Measurements from ENCODE around the gene RPL13A.

Gene RPL13A

GRCh38 chr19:49489601-49490167 lies 2.3 kb downstream of the RPL13A start:
- Histone ChIP-seq H3K9me3 (ENCODE audit: control insufficient read depth, insufficient read depth, low read length) (no peaks in the 10 kb centered on the region), H3K4me3 (ENCODE audit: low read depth, low read length) (peak overlapping the region; percentile 100), H3K9ac (ENCODE audit: low read depth, low read length) (peak overlapping the region; percentile 100), H3K4me1 (ENCODE audit: control insufficient read depth, insufficient read depth, low read length) (peaks cover 3% of the 10 kb centered on the region), H3K36me3 (ENCODE audit: control insufficient read depth, insufficient read depth, low read length) (peaks cover 45% of the 10 kb centered on the region), H3K27me3 (ENCODE audit: control insufficient read depth, insufficient read depth, low read length) (no peaks in the 10 kb centered on the region)

GRCh38 chr19:49490287-49491029 lies 3.0 kb downstream of the RPL13A start:
- Histone ChIP-seq H3K4me3 (ENCODE audit: low read depth, low read length) (peak overlapping the region; percentile 16), H3K9ac (ENCODE audit: low read depth, low read length) (peak overlapping the region; percentile 49), H3K36me3 (ENCODE audit: control insufficient read depth, insufficient read depth, low read length) (peaks cover 45% of the 10 kb centered on the region)

GRCh38 chr19:49491030-49491803 lies 3.8 kb downstream of the RPL13A start:
- Histone ChIP-seq H3K4me3 (ENCODE audit: low read depth, low read length) (no peak overlapping the region), H3K9me3 (ENCODE audit: control insufficient read depth, insufficient read depth, low read length) (no peaks in the 10 kb centered on the region), H3K9ac (ENCODE audit: low read depth, low read length) (no peak overlapping the region), H3K27me3 (ENCODE audit: control insufficient read depth, insufficient read depth, low read length) (no peaks in the 10 kb centered on the region), H3K4me1 (ENCODE audit: control insufficient read depth, insufficient read depth, low read length) (peaks cover 5% of the 10 kb centered on the region), H3K36me3 (ENCODE audit: control insufficient read depth, insufficient read depth, low read length) (peaks cover 45% of the 10 kb centered on the region)

More at GRCh38 chr19:49490287-49491029, 3.0 kb downstream of the RPL13A start:
- Histone ChIP-seq H3K27me3 (ENCODE audit: control insufficient read depth, insufficient read depth, low read length) (no peaks in the 10 kb centered on the region), H3K9me3 (ENCODE audit: control insufficient read depth, insufficient read depth, low read length) (no peaks in the 10 kb centered on the region), H3K4me1 (ENCODE audit: control insufficient read depth, insufficient read depth, low read length) (peaks cover 5% of the 10 kb centered on the region)

- H3K4me3 ChIP-seq (ENCODE audit: low read depth, low read length), result no peak overlapping the region
- H3K4me1 ChIP-seq (ENCODE audit: control insufficient read depth, insufficient read depth, low read length), result peaks cover 5% of the 10 kb centered on the region
- H3K36me3 ChIP-seq (ENCODE audit: control insufficient read depth, insufficient read depth, low read length), result peaks cover 46% of the 10 kb centered on the region
- no peak overlapping the region for H3K9ac ChIP-seq (ENCODE audit: low read depth, low read length)
- H3K9me3 ChIP-seq (ENCODE audit: control insufficient read depth, insufficient read depth, low read length), result no peaks in the 10 kb centered on the region
- H3K27me3 ChIP-seq (ENCODE audit: control insufficient read depth, insufficient read depth, low read length), result no peaks in the 10 kb centered on the region
These were observed 4.6 kb downstream of the RPL13A start for GRCh38 chr19:49491804-49492572.

DNA sequence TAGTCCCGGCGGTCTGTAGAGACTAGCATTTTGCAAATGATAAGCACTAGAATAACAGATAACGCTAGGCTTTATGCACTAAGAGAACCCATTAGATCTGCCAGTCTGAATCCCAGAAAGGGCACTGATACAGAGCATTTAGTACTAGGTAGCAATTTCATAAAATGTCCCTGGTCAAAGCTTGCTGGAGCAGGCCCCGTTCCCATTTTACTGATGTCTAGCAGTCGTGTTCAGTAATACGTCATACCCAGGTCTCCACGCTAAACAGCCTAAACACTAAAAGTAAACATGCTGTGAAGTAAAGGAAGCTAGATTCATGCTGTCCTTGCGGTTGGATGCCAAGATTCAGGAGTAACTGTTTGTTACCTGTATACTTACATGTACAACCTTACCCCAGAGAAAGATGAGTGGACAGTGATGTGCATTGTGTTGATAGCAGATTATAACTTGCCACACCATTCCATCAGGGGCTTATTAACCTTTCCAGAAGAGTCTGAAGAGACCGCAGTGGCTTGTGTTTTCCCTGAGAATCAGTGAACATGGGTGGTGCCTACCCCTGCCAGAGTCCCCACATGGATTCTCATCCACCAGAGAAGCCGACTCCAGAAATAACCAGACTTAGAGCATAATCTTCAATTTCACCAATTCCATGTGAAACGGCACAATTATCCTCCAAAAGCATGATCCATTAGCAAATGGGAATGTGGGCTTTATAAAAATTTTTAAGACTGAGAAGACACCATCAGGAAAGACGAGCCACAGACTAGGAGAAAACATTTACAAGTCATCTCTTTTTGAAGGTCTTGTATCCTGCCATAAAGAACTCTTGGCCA lies 5.4 kb downstream of the RPL13A start:
- Histone ChIP-seq H3K4me1 (ENCODE audit: control insufficient read depth, insufficient read depth, low read length) (peaks cover 9% of the 10 kb centered on the region), H3K27me3 (ENCODE audit: control insufficient read depth, insufficient read depth, low read length) (no peaks in the 10 kb centered on the region), H3K9me3 (ENCODE audit: control insufficient read depth, insufficient read depth, low read length) (no peaks in the 10 kb centered on the region), H3K4me3 (ENCODE audit: low read depth, low read length) (no peak overlapping the region), H3K9ac (ENCODE audit: low read depth, low read length) (no peak overlapping the region), H3K36me3 (ENCODE audit: control insufficient read depth, insufficient read depth, low read length) (peaks cover 51% of the 10 kb centered on the region)

DNA sequence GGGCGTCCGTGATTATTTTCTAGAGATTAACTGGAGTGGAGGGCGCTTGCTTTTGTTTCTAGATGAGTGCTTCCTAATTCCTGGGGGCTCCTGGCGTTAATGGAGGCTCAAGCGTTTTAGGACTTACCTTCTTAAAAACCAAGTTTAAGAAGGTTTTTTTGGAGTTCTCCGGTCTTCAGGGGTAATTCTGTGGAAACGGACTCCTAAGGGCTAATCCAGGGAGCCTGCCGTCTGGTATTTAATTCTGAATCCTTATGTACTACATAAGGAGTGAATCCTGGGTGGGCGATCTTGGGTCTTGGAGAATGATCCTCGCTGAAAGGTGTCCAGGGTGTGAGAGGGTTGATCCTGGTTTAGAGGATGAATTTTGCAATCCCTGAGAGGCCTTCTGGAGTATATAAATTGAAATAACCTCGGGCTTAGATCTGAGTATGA lies 9.2 kb downstream of the RPL13A start:
- Histone ChIP-seq H3K4me3 (ENCODE audit: low read depth, low read length) (peak overlapping the region; percentile 83), H3K9me3 (ENCODE audit: control insufficient read depth, insufficient read depth, low read length) (no peaks in the 10 kb centered on the region), H3K27me3 (ENCODE audit: control insufficient read depth, insufficient read depth, low read length) (no peaks in the 10 kb centered on the region), H3K9ac (ENCODE audit: low read depth, low read length) (peak overlapping the region; percentile 99), H3K36me3 (ENCODE audit: control insufficient read depth, insufficient read depth, low read length) (peaks cover 39% of the 10 kb centered on the region), H3K4me1 (ENCODE audit: control insufficient read depth, insufficient read depth, low read length) (peaks cover 15% of the 10 kb centered on the region)

DNA sequence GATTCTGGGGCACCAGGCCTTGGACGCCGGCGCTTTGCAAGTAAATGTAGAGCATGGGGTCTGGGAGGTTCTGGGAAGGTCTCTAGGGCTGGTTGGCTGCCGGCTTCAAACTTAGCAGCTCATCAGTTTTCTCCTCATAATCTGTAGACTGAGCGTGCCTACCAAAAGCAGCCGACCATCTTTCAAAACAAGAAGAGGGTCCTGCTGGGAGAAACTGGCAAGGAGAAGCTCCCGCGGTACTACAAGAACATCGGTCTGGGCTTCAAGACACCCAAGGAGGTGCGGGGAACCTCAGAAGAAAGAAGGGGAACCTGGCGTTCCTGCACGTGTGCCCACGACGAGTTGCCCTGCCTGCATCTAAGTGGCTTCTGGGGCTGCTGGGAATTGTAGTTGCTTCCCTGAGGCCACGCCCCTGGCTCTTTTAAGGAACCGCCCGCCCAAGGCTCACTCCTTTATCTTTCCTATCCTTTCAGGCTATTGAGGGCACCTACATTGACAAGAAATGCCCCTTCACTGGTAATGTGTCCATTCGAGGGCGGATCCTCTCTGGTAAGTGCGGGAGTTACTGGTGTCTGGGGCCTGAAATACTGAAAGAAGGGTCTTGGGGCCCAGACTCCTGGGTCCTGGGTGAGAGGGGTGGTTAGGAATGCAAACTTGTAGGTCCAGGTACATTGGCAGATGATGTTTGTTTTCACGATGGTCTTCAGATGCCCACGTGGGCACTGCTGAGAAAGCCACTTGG lies 9.8 kb downstream of the RPL13A start:
- H3K4me1 ChIP-seq (ENCODE audit: control insufficient read depth, insufficient read depth, low read length), result peaks cover 15% of the 10 kb centered on the region
- H3K36me3 ChIP-seq (ENCODE audit: control insufficient read depth, insufficient read depth, low read length), result peaks cover 33% of the 10 kb centered on the region
- H3K4me3 ChIP-seq (ENCODE audit: low read depth, low read length), result peak overlapping the region; percentile 83

GRCh38 chr19:49497789-49498103 lies 10.3 kb downstream of the RPL13A start:
- Histone ChIP-seq H3K9me3 (ENCODE audit: control insufficient read depth, insufficient read depth, low read length) (no peaks in the 10 kb centered on the region), H3K4me1 (ENCODE audit: control insufficient read depth, insufficient read depth, low read length) (peaks cover 15% of the 10 kb centered on the region), H3K9ac (ENCODE audit: low read depth, low read length) (no peak overlapping the region), H3K4me3 (ENCODE audit: low read depth, low read length) (peak overlapping the region; percentile 83), H3K27me3 (ENCODE audit: control insufficient read depth, insufficient read depth, low read length) (no peaks in the 10 kb centered on the region), H3K36me3 (ENCODE audit: control insufficient read depth, insufficient read depth, low read length) (peaks cover 33% of the 10 kb centered on the region)

More for the DNA sequence above, 9.8 kb downstream of the RPL13A start:
- Histone ChIP-seq H3K9ac (ENCODE audit: low read depth, low read length) (peak overlapping the region; percentile 99), H3K9me3 (ENCODE audit: control insufficient read depth, insufficient read depth, low read length) (no peaks in the 10 kb centered on the region), H3K27me3 (ENCODE audit: control insufficient read depth, insufficient read depth, low read length) (no peaks in the 10 kb centered on the region)

DNA sequence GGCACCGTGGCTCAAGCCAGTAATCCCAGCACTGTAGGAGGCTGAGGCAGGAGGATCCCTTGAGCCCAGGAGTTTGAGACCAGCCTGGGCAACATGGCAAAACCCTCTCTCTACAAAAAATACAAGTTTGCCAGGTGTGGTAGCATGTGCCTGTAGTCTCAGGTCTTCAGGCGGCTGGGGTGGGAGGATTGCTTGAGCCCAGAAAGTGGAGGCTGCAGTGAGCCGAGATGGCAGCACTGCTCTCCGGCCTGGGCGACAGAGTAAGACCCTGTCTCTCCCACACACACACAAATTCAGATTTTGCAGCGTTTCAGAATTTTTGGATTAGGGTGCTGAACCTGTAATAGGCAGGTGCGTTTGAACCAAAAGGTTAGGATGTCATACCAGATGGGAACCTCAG lies 11.1 kb downstream of the RPL13A start:
- Histone ChIP-seq H3K4me3 (ENCODE audit: low read depth, low read length) (peak overlapping the region; percentile 13), H3K9me3 (ENCODE audit: control insufficient read depth, insufficient read depth, low read length) (no peaks in the 10 kb centered on the region), H3K9ac (ENCODE audit: low read depth, low read length) (peak overlapping the region; percentile 24), H3K4me1 (ENCODE audit: control insufficient read depth, insufficient read depth, low read length) (peaks cover 15% of the 10 kb centered on the region), H3K27me3 (ENCODE audit: control insufficient read depth, insufficient read depth, low read length) (no peaks in the 10 kb centered on the region), H3K36me3 (ENCODE audit: control insufficient read depth, insufficient read depth, low read length) (peaks cover 33% of the 10 kb centered on the region)

GRCh38 chr19:49499030-49499670 lies 11.7 kb downstream of the RPL13A start:
- Histone ChIP-seq H3K9ac (ENCODE audit: low read depth, low read length) (peak overlapping the region; percentile 24), H3K4me1 (ENCODE audit: control insufficient read depth, insufficient read depth, low read length) (peaks cover 15% of the 10 kb centered on the region), H3K9me3 (ENCODE audit: control insufficient read depth, insufficient read depth, low read length) (no peaks in the 10 kb centered on the region), H3K36me3 (ENCODE audit: control insufficient read depth, insufficient read depth, low read length) (peaks cover 33% of the 10 kb centered on the region), H3K4me3 (ENCODE audit: low read depth, low read length) (peak overlapping the region; percentile 13), H3K27me3 (ENCODE audit: control insufficient read depth, insufficient read depth, low read length) (no peaks in the 10 kb centered on the region)
